Hindlimb muscle (tissue), 1 donor: ENCODE data around the gene SMG1. TPM values are rescaled to one million over a fixed set of nuclear protein-coding genes. Genes with fewer than 3 reads are reported as not detected.
A peak's percentile ranks its signal among the peaks of the same experiment; 100 is the strongest.
"Not testable (repeated sequence)": the region's sequence is repeated elsewhere in the genome, so short reads cannot be mapped to it uniquely, and the experiment has no call there.

ENCODE experiments used
- DNase-seq: peaks from one replicate; pipeline ENCODE4 v3.0.0-alpha.2; 2013
- polyA plus RNA-seq: library from polyadenylated mRNA; unstranded; fragments of 120-200 nt; gene quantifications from one replicate; pipeline ENCODE4 v1.2.1, GENCODE V29; 2013; ENCODE audit not compliant: insufficient read length

SMG1 gene
- polyA plus RNA-seq, 1 donor, result 48.5 TPM

- no peak for DNase-seq
These were observed 128.5 kb downstream of the SMG1 start for GRCh38 chr16:18797746-18798145.

GRCh38 chr16:18796377-18796776 is 129.8 kb downstream of the SMG1 start:
- DNase-seq, result no peak

- DNase-seq, result no peak
These were observed 133.3 kb downstream of the SMG1 start for GRCh38 chr16:18792836-18793433.

GRCh38 chr16:18789850-18790706 is 136.1 kb downstream of the SMG1 start, which contains the start of gene RPS15A:
Gene RPS15A (minus strand): TSS chr16:18790334. CDS start chr16:18789113, 1,221 bp downstream.
- peak; percentile 97 for DNase-seq

GRCh38 chr16:18789515-18789849 is 136.7 kb downstream of the SMG1 start:
- DNase-seq, result no peak

- DNase-seq, result no peak
These were observed 137.2 kb downstream of the SMG1 start for GRCh38 chr16:18788828-18789514.

DNA sequence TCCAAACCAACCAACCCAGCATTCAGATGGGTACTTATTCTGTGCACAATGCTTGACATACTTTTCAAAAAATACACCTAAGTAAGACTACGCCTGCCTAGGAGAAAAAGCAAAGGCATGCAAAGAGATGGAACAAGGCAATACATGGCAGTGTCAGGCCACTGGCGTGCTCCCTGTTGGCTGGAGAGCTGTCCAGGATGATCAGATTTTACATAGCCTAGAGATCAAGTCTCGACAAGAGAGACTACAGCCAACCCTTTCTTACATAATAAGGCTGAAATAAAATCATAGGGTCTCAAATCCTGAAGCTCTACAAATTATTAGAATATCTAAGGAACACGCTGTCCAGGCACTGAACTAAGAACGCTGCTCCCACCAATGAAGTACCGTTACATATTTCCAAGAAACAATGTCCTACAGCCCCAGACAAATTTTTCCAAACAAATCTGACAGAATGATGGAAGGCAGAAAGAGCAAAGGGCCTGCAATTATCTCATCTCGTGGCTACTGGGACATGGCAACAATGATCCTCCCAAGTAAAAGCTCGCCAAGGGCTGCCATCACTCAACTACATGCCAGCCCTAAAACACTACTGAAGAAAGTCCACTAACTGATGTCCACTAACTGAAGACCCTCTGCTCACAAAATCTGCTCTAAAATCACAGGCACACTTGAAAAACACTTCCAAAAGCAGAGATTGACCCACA is 141.1 kb downstream of the SMG1 start:
- DNase-seq, result no peak

GRCh38 chr16:18783430-18784341 is 142.5 kb downstream of the SMG1 start:
- no peak for DNase-seq

DNA sequence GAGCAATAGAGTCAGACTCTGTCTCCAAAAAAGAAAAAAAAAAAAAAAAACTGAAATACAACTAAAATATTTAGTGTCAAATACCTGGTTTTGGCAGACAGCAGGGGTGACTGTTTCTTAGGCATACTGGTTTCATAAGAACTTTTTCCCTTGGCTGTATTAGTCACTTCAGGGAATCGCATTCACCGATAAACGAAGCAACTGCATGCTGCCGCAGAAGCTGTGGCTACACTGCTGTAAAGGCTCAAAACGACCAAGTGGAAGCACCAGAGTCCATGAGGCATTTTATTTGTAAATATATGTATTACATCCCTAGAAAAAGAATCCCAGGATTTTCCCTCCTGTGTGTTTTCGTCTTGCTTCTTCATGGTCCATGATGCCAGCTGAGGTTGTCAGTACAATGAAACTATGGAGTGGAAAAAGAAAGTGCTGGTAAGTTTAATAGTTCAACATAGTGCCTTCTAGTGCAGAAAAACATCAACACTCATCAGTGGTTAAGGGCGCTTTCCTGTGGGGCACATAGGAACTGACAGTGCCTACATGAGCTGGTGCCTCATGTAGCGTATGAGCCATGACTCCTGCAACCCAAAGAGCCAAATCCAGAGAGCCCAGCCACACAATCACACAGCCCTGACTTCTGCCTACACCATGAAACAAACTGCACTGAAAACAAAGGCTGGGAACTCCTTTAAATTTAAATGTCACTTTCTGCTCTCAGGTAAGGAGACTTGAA is 143.3 kb downstream of the SMG1 start:
- DNase-seq, result no peak

GRCh38 chr16:18781232-18781631 is 145.0 kb downstream of the SMG1 start:
- DNase-seq, result not testable (repeated sequence)

- not testable (repeated sequence) for DNase-seq
These were observed 145.7 kb downstream of the SMG1 start for GRCh38 chr16:18780460-18781026.

DNA sequence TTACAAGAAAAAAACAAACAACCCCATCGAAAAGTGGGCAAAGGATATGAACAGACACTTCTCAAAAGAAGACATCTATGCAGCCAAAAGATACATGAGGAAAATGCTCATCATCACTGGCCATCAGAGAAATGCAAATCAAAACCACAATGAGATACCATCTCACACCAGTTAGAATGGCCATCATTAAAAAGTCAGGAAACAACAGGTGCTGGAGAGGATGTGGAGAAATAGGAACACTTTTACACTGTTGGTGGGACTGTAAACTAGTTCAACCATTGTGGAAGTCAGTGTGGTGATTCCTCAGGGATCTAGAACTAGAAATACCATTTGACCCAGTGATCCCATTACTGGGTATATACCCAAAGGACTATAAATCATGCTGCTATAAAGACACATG is 148.5 kb downstream of the SMG1 start:
- not testable (repeated sequence) for DNase-seq

- not testable (repeated sequence) for DNase-seq
These were observed 149.9 kb downstream of the SMG1 start for GRCh38 chr16:18776334-18776733.

- not testable (repeated sequence) for DNase-seq
These were observed 151.6 kb downstream of the SMG1 start for GRCh38 chr16:18774651-18775050.

- not testable (repeated sequence) for DNase-seq
These were observed 154.0 kb downstream of the SMG1 start for GRCh38 chr16:18772171-18772570.

GRCh38 chr16:18770336-18770962 is 155.8 kb downstream of the SMG1 start:
- not testable (repeated sequence) for DNase-seq

GRCh38 chr16:18767217-18767616 is 159.0 kb downstream of the SMG1 start:
- DNase-seq, result not testable (repeated sequence)

GRCh38 chr16:18762713-18763112 is 163.5 kb downstream of the SMG1 start:
- DNase-seq, result not testable (repeated sequence)

DNA sequence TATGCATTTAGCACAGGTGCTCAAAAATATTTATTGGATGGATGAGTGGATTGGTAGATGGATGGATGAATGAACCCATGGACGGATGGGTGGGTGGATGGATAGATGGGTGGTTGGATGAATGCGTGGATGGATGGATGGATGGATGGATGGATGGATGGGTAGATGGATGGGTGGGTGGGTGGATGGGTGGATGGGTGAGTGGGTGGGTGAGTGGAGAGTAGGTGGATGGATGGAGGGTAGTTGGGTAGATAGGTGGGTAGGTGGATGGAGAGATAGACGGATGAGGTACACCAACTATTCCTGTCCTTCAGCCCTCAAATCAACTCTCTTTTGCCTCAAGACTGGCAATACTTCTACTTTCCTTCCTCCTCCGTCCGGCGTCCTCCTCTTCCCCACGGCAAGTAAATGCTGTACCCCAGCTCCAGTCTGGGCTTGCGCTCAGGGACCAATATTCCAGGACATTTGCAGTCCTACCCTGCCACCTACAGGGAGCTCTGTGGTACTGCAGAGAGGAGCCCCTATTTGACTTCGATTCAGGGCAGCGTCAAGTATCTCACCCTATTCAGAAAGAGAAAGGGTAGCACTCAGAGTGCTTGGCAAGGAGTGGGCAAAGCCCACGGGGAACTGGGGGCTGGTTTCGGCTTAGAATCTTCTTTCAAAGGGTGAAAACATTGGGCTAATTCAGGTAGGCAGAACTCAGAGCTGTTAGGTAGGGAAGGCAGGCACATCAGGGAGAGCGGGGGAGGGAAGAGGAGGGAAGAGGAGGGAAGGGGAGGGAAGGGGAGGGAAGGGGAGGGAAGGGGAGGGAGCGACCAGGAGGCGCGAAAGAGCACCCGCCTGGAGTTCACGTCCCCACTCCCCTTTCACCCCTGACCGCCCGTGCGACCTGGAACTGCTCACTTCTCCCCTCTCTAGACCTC is 166.3 kb downstream of the SMG1 start:
- not testable (repeated sequence) for DNase-seq
